Measurements from ENCODE around the gene RAB5B. TPM values are rescaled to one million over a fixed set of nuclear protein-coding genes. Genes with fewer than 3 reads are reported as not detected.
A peak's percentile ranks its signal among the peaks of the same experiment; 100 is the strongest.
"Not testable (repeated sequence)": the region's sequence is repeated elsewhere in the genome, so short reads cannot be mapped to it uniquely, and the experiment has no call there.

The RAB5B gene
- total RNA-seq, 1 experiment from 2014 or later, result 71.3 TPM

DNA sequence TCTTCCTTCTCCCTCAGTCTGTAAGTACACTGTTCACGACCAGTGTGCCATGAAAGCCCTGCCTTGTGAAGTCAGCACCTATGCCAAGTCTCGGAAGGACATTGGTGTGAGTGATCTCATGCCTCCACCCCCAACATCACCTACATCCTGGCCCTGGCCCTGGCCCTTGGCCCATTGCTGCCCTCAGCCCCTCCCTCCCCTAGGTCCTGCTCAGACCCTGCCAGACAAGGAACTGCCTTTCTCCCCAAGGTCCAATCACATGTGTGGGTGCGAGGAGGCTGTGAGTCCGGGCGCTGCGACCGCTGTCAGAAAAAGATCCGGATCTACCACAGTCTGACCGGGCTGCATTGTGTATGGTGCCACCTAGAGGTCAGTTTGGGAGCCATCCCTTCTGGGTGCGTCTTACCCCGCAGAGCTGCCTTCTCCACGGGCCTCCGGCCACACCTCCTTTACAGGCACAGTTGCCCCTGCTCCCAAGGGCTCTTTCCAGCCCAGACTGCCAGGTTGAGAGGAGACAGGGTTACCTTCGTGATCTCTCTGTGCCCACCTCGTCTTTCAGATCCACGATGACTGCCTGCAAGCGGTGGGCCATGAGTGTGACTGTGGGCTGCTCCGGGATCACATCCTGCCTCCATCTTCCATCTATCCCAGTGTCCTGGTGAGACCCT lies 33.7 kb upstream of the RAB5B start:
- DNase-seq (ENCODE audit: low read depth), result peak; percentile 75

DNA sequence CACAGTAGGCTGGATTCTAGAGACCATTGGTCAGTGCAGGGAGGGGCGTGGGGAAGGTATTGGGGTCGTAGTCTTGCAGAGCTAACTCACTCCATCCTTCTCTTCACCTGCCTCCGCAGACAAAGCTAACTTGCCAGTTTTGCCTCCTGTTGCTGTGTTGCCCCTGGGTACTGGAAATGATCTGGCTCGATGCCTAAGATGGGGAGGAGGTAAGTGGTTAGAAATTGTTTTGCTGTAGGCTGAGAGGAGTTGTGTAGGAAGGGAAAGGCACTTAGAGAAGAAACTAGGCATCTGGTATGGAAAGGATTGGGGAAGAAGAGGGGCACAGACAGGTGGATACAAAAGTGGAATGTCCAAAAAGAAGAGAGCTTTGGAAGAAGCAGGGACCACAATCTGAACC lies 31.8 kb upstream of the RAB5B start:
- no peak for DNase-seq (ENCODE audit: low read depth)

DNA sequence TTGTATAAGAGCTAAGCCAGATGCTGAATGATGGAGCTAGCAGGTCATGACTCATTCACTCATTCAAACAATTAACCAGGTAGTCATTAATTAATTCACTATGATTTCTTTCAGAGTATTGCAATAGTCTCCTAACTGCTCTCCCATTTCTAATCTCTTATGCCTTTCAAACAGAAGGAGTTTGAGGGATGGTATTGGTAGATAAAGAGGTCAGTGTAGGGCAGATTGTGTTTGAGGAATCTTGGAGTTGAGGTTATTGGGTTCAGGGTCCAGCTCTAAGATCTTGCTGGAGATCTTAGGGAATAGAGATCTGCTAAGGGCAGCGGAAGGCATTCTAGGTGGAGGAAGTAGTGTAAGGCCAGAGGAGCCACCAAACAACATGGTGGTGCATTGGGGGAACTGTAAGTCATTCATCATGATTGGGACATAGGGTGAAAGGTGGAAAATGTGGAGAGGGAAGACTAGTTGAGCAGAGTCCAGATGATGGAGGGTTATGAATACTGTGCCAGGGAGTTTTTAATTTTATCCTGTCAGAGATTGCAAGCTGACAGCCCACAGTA lies 31.2 kb upstream of the RAB5B start:
- DNase-seq (ENCODE audit: low read depth), result no peak

DNA sequence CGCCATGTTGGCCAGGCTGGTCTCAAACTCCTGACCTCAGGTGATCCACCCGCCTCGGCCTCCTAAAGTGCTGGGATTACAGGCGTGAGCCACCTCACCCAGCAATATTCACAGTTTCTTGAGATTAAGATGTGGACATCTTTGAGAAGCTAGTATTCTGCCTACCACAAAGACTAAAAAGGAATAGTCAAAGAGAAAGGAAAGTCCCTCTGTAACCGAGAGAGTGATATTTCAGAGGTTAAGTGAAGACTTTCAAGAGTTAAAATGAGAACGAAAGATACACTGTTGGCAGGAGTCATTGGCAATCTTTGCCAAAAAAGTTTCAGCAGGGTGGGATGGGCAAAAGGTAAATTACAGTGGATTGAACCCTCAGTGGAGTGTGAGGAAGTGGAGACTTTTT lies 27.3 kb upstream of the RAB5B start:
- no peak for DNase-seq (ENCODE audit: low read depth)

DNA sequence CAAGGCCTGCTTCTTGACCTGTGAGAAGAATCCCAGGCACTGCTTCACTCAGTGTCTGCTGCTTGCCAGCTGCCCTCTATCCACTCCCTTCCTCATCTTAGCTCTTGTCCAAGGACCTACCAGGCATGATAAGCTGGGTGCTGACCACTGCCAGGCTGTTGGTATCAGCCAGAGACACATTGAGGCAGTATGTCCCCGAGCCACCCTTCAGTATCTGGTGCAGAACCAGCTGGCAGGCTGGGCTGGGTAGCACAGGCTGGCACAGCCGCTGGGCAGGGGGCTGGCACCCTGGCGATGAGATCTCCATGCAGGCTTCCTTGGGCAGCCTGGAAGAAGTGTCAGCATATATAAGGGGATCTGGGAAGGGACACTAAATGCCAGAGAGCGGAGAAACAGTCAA lies 18.5 kb upstream of the RAB5B start:
- no peak for DNase-seq (ENCODE audit: low read depth)

DNA sequence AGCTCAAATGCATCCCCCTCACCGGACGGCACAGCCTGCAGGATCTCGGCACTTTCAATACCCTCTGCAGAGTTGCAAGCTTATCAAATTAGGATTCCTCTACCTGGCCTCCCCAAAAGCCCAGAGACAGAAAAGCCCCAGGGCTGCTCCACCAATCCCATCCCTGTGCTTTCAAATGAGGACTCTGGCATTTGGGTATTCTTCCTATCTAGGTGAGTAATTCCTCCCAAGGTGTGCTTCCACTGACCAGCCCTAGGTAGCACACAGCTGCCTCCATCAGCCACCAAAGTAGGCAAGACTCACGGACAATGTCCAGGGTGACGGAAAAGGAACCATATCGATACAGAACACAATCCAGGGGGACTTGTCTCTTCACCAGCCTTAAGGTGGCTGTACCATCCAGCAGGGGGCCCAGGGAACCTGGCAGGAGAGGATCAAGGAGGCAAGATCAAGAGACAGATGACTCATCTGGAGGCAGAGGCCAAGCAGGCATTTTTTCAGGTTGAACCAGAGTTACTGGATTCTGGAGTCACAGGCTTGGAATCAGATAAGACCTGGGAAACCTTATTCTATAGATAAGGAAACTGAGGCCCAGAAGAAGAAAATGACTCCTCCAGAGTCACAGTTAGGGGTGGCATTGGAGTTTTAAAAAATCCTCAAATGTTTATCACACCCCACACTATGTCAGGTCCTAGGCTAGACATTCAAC lies 17.9 kb upstream of the RAB5B start:
- peak; percentile 84 for DNase-seq (ENCODE audit: low read depth)

DNA sequence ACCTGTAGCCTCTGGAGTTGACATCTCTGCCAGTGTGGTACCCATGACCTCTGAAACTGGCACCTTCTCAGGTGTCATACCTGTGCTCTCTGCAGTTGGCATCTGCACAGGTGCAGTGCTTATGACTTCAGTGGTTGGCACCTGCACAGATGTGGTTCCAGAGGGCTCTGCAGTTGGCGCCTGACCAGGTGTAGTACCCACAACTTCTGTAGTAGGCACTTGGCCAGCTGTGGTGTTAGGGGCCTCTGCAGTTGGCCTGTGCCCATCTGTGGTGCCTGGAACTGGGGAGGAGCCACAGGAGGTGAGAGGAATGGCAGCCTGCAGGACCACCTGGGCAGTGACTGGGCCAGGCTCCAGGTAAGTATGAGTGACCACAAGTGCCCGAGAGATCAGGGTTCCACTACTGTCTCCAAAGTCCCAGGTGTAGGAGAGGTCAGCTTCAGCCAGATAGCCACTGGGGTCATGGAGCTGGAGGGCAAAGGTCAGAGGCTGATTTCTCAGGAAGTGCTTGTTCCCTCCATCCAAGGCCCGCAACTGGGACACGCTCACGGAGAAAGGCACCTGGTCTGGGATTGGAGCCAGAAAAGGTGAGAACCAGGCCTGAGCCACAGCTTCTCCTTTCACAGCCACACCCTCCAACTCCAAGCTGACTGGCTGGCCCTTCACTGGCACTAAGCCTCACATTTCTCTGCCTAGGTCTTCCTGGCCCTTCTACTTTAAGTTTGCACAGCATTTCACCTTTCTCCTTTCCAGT lies 16.6 kb upstream of the RAB5B start:
- DNase-seq (ENCODE audit: low read depth), result no peak

DNA sequence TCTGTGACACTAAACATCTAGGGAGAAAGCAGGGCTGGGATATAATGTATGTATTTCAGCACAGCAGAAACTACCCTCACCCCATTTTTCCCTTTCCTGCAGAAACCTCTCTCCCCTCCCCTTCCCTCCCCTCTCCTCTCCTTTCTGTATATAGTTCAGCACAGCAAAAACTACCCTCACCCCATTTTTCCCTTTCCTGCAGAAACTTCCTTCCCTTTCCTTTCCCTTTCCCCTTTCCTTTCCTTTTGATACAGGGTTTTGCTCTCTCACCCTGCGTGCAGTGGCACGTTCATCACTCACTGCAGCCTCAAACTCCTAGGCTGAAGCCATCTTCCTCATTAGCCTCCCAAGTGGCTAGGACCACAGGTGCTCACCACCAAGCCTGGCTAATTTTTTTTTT lies 10.1 kb upstream of the RAB5B start:
- DNase-seq (ENCODE audit: low read depth), result no peak

DNA sequence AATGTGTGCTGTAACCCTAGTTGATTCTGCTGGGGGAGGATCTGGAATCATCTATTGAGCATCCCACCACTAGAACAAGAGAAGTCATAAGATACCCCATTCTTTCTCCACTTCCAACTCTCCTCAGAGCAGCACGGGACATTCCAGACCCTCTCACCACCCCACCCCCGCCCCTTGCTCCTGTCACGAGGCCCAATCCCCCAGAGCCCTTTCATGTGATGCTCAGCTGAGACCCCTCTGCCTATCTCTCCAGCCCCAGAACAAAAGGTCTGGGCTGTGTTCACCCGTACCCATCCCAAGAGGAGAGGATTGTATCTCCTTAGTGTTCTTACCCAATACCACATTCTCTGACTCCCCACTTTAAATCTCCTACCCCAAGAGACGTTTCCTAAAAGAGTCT lies 8.6 kb upstream of the RAB5B start:
- no peak for DNase-seq (ENCODE audit: low read depth)

DNA sequence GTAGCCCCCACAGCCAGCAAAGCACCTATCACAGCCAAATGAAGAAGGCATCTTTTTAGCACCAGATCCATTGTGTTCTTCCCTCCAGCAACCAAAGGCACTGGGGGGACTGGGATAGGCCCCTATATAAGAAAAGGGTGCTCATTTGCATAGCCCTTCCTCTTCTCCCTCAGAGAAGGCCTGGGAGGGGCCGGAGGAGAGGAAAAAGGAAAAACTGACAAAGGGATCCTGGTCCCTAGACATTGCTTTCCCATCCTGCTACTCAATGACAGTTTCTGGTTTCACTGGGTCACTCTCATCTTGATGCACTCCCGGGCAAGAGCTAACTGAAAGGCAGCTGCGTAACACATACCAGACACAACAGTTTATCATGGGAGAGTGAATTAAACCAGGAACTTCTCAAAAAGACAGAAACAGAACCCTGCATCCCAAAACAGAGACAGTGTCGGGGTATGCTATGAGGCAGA lies 7.9 kb upstream of the RAB5B start, which contains the start of gene PMEL:
Gene PMEL, minus strand, starts transcription at position 102 of the 467 bp plus-strand sequence. Its CDS starts 31 bp downstream, at position 71.
- no peak for DNase-seq (ENCODE audit: low read depth)

DNA sequence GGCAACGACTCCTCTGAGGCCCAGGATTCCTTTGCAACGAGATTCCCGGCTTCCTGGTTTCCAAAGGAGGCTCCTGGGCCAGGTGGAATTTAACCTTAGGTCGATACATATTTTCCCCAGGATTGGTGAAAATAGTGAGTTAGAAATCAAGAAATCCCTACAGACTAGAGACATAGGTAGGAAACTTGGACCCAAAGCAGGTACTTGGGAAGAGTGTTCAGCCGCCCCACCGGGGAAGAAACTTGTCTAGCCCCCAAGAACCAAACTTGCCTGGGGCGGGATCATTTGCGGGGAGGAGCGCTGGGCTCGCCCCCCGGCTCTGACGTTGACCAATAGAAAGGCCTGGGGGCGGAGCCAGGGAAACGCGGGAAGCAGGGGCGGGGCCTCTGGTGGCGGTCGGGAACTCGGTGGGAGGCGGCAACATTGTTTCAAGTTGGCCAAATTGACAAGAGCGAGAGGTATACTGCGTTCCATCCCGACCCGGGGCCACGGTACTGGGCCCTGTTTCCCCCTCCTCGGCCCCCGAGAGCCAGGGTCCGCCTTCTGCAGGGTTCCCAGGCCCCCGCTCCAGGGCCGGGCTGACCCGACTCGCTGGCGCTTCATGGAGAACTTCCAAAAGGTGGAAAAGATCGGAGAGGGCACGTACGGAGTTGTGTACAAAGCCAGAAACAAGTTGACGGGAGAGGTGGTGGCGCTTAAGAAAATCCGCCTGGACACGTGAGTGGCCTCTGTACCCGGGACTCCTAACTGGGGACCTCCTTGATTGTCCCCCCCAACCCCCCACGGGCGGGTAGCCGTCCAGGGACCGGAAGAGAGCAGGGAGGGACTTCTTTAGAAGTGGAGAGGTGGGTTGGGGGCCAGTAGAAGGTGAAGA lies 7.2 kb upstream of the RAB5B start, which contains the start of gene CDK2:
Gene CDK2, plus strand, starts transcription at position 423 of the 874 bp plus-strand sequence. Its CDS starts 179 bp downstream, at position 602.
- DNase-seq (ENCODE audit: low read depth), result peak; percentile 86

DNA sequence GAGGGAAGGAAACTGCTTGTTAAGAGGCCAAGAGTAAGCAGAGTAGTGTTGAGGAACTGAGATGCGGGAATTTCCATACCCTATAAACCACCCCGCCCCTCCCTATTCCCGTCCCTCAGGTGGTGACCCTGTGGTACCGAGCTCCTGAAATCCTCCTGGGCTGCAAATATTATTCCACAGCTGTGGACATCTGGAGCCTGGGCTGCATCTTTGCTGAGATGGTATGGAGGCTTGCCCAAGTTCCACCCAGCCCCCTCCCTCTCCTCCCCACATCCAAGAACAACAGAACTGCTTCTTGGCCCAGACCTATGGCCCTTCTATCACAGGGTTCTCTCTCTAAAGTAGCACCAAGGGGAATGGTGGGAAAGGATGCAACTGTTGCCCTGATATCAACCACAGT lies 4.5 kb upstream of the RAB5B start:
- DNase-seq (ENCODE audit: low read depth), result no peak

DNA sequence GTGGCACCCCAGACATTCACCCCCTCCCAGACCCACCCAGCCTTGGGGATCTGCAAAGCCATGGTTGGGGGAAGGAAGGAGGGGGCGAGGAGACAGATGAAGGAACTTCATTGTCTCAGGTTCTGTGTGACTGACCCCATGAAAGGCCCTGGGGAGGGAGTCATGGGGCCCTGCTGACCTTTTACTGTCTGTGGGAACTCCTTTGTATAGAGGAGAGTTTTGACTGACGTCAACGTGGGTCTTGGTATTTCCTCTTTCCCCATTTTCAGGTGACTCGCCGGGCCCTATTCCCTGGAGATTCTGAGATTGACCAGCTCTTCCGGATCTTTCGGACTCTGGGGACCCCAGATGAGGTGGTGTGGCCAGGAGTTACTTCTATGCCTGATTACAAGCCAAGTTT lies 3.1 kb upstream of the RAB5B start:
- DNase-seq (ENCODE audit: low read depth), result peak; percentile 31

DNA sequence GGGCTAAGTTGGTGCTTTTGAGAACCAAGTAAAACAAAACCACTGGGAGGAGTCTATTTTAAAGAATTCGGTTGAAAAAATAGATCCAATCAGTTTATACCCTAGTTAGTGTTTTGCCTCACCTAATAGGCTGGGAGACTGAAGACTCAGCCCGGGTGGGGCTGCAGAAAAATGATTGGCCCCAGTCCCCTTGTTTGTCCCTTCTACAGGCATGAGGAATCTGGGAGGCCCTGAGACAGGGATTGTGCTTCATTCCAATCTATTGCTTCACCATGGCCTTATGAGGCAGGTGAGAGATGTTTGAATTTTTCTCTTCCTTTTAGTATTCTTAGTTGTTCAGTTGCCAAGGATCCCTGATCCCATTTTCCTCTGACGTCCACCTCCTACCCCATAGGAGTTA lies 1.8 kb upstream of the RAB5B start:
- DNase-seq (ENCODE audit: low read depth), result peak; percentile 85

DNA sequence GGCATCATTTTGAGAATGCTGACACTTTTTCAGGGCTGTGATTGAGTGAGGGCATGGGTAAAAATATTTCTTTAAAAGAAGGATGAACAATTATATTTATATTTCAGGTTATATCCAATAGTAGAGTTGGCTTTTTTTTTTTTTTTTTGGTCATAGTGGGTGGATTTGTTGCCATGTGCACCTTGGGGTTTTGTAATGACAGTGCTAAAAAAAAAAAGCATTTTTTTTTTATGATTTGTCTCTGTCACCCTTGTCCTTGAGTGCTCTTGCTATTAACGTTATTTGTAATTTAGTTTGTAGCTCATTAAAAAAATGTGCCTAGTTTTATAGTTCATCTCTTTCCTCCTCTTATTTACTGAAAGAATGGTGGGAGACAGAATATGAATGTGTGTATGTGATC lies 1.4 kb upstream of the RAB5B start:
- no peak for DNase-seq (ENCODE audit: low read depth)

DNA sequence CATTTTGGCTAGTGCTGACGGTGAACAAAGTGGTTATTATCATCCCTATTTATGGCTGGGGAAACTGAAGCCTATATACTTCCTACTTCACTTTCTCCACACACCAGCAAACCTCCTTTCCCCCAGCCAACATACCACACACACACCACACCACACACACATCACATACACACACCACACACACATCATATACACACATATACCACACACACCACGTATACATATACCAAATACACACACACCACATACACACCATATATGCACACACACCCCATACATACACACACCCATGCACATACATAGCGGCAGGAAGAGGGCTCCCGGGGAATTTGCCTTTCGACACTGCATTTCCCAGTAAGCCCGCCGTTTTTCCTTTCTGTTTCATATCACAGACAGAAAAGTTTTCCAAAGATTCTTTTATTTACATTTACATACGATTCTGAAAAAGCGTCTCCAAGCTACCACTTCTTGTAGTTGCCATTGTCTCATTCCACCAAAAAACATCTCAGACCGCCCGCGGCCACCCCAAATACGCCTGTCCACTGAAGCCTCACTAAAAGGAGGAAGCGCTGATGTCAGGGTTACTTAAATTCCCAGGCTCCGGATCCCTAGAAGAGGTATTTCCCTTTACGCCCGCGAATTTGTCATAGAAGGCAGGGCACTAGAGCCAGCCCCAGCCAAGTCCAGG lies 823 bp upstream of the RAB5B start:
- no peak for DNase-seq (ENCODE audit: low read depth)

DNA sequence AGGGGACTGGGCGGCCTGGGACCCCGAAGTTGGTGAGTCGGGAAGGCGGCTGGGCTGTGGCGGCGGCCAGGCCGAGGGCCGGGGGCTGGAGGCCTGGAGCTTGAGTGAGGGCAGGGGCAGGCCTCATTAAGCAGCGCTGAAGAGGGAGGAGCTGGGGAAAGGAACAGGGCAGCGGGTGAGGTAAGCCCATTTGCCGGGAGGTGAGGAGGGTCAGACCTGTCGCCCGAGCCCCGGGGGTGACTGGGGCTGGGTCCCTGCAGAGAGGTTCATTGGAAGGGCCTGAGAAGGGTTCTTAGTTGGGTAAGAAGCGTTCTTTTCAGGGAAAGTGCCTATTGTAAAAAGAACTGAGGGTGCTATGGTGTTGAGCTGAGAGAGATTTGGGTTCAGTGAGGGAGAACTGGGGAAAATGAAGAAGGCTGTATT lies 441 bp downstream of the RAB5B start:
- peak; percentile 60 for DNase-seq (ENCODE audit: low read depth)

DNA sequence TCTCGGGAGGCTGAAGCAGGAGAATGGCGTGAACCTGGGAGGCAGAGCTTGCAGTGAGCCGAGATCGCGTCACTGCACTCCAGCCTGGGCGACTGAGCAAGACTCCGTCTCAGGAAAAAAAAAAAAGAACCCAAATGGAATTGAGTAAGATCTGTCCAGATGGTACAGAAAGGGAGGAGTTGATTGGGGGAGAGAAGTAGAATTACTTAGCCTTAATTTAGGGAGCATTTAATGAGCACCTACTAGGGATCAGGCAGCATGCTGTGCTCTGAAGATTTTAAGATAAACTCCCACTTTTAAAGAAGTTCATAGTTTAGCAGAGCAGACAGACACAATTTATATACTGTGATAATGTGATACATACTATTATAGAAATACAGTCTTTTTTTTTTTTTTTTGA lies 4.5 kb downstream of the RAB5B start:
- no peak for DNase-seq (ENCODE audit: low read depth)

DNA sequence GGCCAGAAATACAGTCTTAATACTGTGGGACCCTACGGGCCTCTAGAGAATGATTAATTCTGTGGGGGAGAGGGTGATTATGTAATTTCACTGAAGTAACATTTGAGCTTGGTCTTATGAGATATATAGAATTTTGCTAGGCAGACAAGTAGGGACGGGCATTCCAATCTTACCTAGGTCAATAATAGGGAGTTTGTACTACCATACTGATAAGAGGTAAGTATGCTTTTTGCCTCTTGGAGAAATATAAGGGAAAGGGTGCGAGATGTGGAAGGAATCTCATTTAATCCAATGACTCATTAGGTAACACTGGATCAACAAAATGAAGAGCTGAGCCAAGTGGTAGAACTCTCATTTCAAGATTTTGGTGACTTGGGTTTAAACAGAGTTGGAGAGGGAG lies 5.2 kb downstream of the RAB5B start:
- DNase-seq (ENCODE audit: low read depth), result no peak

DNA sequence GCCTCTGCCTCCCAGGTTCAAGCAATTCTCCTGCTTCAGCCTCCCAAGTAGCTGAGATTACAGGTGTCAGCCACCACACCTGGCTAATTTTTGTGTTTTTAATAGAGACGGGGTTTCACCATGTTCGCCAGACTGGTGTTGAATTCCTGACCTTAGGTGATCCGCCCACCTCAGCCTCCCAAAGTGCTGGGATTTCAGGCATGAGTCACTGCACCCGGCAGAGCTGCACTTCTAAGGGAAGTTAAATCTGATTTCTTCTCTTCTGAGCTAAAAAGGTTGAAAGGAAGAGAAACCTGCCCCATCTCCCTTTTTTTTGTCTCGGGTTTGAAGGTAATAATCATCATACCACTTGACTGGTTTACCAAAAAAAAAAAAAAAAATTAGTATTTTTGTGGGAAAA lies 8.0 kb downstream of the RAB5B start:
- not testable (repeated sequence) for DNase-seq (ENCODE audit: low read depth)

Measured in M059J (cell line).